Adrenal gland (tissue), 5 donors: Measurements from ENCODE around the gene LOXHD1.

Experiments
- POLR2A ChIP-seq, 2 donors: fragments of 450-650 bp; IDR thresholded peaks; one replicate each; pipeline ENCODE4 v1.6.1; 2017; ENCODE audit warnings: antibody characterized with exemption in 2 of 2, mild to moderate bottlenecking in 2 of 2, moderate library complexity in 1 of 2
- TF ChIP-seq, protein P1 (sequence below), 6 experiments: fragments of 450-650 bp in 4 of 6; fragments of 200-600 bp in 2 of 6; sonication (generic) in 1 of 6; IDR thresholded peaks; 1 replicate in 5 of 6; 2 replicates in 1 of 6; pipeline versions ENCODE4 v1.5.1 to v1.8.0; 2016 to 2021; ENCODE audit warnings: antibody characterized with exemption in 6 of 6, mild to moderate bottlenecking in 2 of 6, moderate library complexity in 1 of 6
- donor health status: DM: no; HTN: no; CAD: no.

DNA sequence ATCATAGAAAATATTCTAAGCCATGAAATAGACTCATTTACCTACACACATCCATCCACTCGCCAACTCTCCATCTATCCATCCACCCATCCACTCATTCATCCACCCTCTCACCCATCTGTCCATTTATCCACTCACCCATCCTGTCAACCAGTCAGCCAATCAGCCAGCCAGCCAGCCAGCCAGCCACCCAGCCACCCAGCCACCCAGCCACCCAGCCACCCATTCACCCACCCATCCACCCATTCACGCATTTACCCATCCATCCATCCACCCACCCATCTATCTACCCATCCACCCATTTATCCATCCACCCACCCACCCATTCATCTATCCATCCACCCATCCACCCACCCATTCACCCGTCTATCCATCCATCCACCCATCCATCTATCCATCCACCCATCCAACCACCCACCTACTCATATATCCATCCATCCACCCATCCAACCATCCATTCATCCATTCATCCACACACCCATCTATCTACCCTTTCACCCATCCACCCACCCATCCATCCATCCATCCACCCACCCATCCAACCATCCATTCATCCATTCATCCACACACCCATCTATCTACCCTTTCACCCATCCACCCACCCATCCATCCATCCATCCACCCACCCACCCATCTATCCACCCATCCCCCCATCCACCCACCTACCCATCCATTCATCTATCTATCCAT is 185.1 kb downstream of the LOXHD1 start:
- TF ChIP-seq, protein P1, sequence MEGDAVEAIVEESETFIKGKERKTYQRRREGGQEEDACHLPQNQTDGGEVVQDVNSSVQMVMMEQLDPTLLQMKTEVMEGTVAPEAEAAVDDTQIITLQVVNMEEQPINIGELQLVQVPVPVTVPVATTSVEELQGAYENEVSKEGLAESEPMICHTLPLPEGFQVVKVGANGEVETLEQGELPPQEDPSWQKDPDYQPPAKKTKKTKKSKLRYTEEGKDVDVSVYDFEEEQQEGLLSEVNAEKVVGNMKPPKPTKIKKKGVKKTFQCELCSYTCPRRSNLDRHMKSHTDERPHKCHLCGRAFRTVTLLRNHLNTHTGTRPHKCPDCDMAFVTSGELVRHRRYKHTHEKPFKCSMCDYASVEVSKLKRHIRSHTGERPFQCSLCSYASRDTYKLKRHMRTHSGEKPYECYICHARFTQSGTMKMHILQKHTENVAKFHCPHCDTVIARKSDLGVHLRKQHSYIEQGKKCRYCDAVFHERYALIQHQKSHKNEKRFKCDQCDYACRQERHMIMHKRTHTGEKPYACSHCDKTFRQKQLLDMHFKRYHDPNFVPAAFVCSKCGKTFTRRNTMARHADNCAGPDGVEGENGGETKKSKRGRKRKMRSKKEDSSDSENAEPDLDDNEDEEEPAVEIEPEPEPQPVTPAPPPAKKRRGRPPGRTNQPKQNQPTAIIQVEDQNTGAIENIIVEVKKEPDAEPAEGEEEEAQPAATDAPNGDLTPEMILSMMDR (IDR thresholded peaks at IDR 0.05), result no peak
- no peak for TF ChIP-seq POLR2A (IDR thresholded peaks at IDR 0.05)
